Prostate gland (tissue), 2 donors: Measurements from ENCODE around the gene DACT3.

ENCODE experiments used
- POLR2A ChIP-seq: fragments of 450-650 bp; IDR thresholded peaks from one replicate; pipeline ENCODE4 v1.6.1; 2016; ENCODE audit warnings: antibody characterized with exemption, mild to moderate bottlenecking
- POLR2AphosphoS5 ChIP-seq: sonication (generic); formaldehyde crosslinking; IDR thresholded peaks from one replicate; pipeline ENCODE4 v1.6.1; 2017; ENCODE audit warnings: antibody characterized with exemption
- TF ChIP-seq, protein P1 (sequence below), 4 experiments: fragments of 200-600 bp in 2 of 4; fragments of 450-650 bp in 2 of 4; sonication (generic) in 2 of 4; IDR thresholded peaks; 1 replicate in 3 of 4; 2 replicates in 1 of 4; pipeline ENCODE4 v1.5.1; 2016 to 2019; ENCODE audit warnings: antibody characterized with exemption in 4 of 4, mild to moderate bottlenecking in 2 of 4, moderate library complexity in 2 of 4

DNA sequence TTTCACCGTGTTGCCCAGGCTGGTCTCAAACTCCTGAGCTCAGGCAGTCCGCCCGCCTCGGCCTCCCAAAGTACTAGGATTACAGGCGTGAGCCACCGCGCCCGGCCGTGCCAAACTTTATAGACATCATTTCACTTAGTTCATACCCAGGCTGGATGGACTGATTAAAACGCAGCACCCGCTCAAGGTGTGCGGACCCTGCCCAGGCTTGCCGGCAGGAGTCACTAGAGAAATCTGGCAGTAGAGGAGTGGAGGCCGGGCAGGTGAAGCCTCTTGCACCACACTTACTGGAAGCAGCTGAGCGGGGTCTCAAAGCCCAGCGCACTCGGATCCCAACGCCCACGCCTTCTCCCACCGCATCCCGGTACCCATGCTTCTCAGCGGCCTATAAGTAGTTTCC lies 47.5 kb downstream of the DACT3 start:
- TF ChIP-seq POLR2A: no peak
- TF ChIP-seq, protein P1, sequence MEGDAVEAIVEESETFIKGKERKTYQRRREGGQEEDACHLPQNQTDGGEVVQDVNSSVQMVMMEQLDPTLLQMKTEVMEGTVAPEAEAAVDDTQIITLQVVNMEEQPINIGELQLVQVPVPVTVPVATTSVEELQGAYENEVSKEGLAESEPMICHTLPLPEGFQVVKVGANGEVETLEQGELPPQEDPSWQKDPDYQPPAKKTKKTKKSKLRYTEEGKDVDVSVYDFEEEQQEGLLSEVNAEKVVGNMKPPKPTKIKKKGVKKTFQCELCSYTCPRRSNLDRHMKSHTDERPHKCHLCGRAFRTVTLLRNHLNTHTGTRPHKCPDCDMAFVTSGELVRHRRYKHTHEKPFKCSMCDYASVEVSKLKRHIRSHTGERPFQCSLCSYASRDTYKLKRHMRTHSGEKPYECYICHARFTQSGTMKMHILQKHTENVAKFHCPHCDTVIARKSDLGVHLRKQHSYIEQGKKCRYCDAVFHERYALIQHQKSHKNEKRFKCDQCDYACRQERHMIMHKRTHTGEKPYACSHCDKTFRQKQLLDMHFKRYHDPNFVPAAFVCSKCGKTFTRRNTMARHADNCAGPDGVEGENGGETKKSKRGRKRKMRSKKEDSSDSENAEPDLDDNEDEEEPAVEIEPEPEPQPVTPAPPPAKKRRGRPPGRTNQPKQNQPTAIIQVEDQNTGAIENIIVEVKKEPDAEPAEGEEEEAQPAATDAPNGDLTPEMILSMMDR (IDR thresholded peaks at IDR 0.05): no peak
- no peak for TF ChIP-seq POLR2AphosphoS5
